Measurements from ENCODE around the gene BARX2.
"Not testable (repeated sequence)": the region's sequence is repeated elsewhere in the genome, so short reads cannot be mapped to it uniquely, and the experiment has no call there.

The BARX2 gene

GRCh38 chr11:129375751-129376657 lies at the start of gene BARX2:
Gene BARX2 (plus strand): TSS chr11:129375848. CDS start chr11:129376036, 188 bp downstream.
- DNase-seq, result peak; percentile 74

GRCh38 chr11:129326921-129327320 lies 48.7 kb upstream of the BARX2 start:
- no peak for DNase-seq

- DNase-seq, result not testable (repeated sequence)
Observed at GRCh38 chr11:129327708-129328107, 47.9 kb upstream of the BARX2 start.

GRCh38 chr11:129328756-129329155 lies 46.9 kb upstream of the BARX2 start:
- no peak for DNase-seq

- DNase-seq, result no peak
Observed at GRCh38 chr11:129331217-129331616, 44.4 kb upstream of the BARX2 start.

- peak; percentile 91 for DNase-seq
Observed at GRCh38 chr11:129331871-129332274, 43.8 kb upstream of the BARX2 start.

- DNase-seq, result no peak
Observed at GRCh38 chr11:129333873-129334272, 41.8 kb upstream of the BARX2 start.

GRCh38 chr11:129344301-129344940 lies 31.2 kb upstream of the BARX2 start:
- DNase-seq, result not testable (repeated sequence)

- DNase-seq, result no peak
Observed at GRCh38 chr11:129346916-129347315, 28.7 kb upstream of the BARX2 start.

- DNase-seq, result no peak
Observed at GRCh38 chr11:129348813-129349212, 26.8 kb upstream of the BARX2 start.

GRCh38 chr11:129352676-129353075 lies 23.0 kb upstream of the BARX2 start:
- no peak for DNase-seq

- no peak for DNase-seq
Observed at GRCh38 chr11:129354691-129355090, 21.0 kb upstream of the BARX2 start.

GRCh38 chr11:129359748-129360147 lies 15.9 kb upstream of the BARX2 start:
- DNase-seq, result no peak

- DNase-seq, result peak; percentile 86
Observed at GRCh38 chr11:129364143-129364654, 11.4 kb upstream of the BARX2 start.

- no peak for DNase-seq
Observed at GRCh38 chr11:129365816-129366215, 9.8 kb upstream of the BARX2 start.

- no peak for DNase-seq
Observed at GRCh38 chr11:129366737-129367597, 8.7 kb upstream of the BARX2 start.

GRCh38 chr11:129368889-129369672 lies 6.6 kb upstream of the BARX2 start:
- DNase-seq, result no peak

- DNase-seq, result no peak
Observed at GRCh38 chr11:129370715-129371114, 4.9 kb upstream of the BARX2 start.

GRCh38 chr11:129372609-129373488 lies 2.8 kb upstream of the BARX2 start:
- no peak for DNase-seq

- DNase-seq, result no peak
Observed at GRCh38 chr11:129373489-129373953, 2.1 kb upstream of the BARX2 start.
